ENCODE measurements around the gene CEPT1. TPM values are rescaled to one million over a fixed set of nuclear protein-coding genes. Genes with fewer than 3 reads are reported as not detected.

CEPT1 gene
- total and polyA plus RNA-seq, 9 of the 15 experiments (the other 6 are each of a cell fraction or from before 2014, with no cell fraction given) = 24.4 to 72.6 (median 42.4) TPM

GRCh38 chr1:111139956-111140679, at the start of gene CEPT1, which contains the start of gene DRAM2 (continued):
- peak in 1 of 2 experiments; percentile 43; a peak in 1 of 4 replicates for TF ChIP-seq UBTF (IDR thresholded peaks at IDR 0.05; ENCODE audit: borderline replicate concordance in 1 of 2, low read depth in 2 of 2, low read length in 2 of 2)
- peak; percentile 81; the same call in 1 of the 2 replicates for TF ChIP-seq ZNF589 (CRISPR knock-in tag; IDR thresholded peaks at IDR 0.05; ENCODE audit: low read depth)
- 0 out of 2 replicates have a peak, but pooled peaks have one; percentile 31 for TF ChIP-seq THAP7 (CRISPR knock-in tag; IDR thresholded peaks at IDR 0.05)
- no peak for TF ChIP-seq PBX2 (CRISPR knock-in tag; IDR thresholded peaks at IDR 0.05; ENCODE audit: low read depth)
- TF ChIP-seq PBX2 (tag; conservative IDR thresholded peaks at IDR 0.05; ENCODE audit: low read depth) = peak; percentile 33; the same call in 1 of the 2 replicates
- peak; percentile 67 for TF ChIP-seq MYC (IDR thresholded peaks at IDR 0.05; ENCODE audit: low read depth, low read length)
- TF ChIP-seq MYC (CRISPR knock-in tag; IDR thresholded peaks at IDR 0.05; ENCODE audit: borderline replicate concordance, low read depth) = peak; percentile 43; the same call in 1 of the 2 replicates
- peak; percentile 85 for TF ChIP-seq HDAC2 (IDR thresholded peaks at IDR 0.05)
- peak; percentile 42; the same call in 1 of the 2 replicates for TF ChIP-seq TFAP4 (CRISPR knock-in tag; IDR thresholded peaks at IDR 0.05; ENCODE audit: borderline replicate concordance)
- TF ChIP-seq CBX1 (IDR thresholded peaks at IDR 0.05; ENCODE audit: low read depth) = peak; percentile 88; the same call in 1 of the 2 replicates
- peak; percentile 51 to 78 for TF ChIP-seq MNT (conservative IDR thresholded peaks at IDR 0.05)
- peak; percentile 20; the same call in 1 of the 2 replicates for TF ChIP-seq MTA3 (IDR thresholded peaks at IDR 0.05; ENCODE audit: borderline replicate concordance)
- TF ChIP-seq MYNN (IDR thresholded peaks at IDR 0.05) = peak; percentile 29; the same call in 1 of the 2 replicates
- no peak for TF ChIP-seq MYNN (CRISPR knock-in tag; IDR thresholded peaks at IDR 0.05)
- TF ChIP-seq ZNF384 (IDR thresholded peaks at IDR 0.05; ENCODE audit: low read depth, low read length) = no peak
- no peak for TF ChIP-seq ZNF184 (CRISPR knock-in tag; IDR thresholded peaks at IDR 0.05)
- TF ChIP-seq RBM14 (IDR thresholded peaks at IDR 0.05; ENCODE audit: borderline replicate concordance, insufficient read depth, low read depth, low read length) = no peak
- no peak for TF ChIP-seq MAFG (tag; conservative IDR thresholded peaks at IDR 0.05)

All from K562 (cell line).